Measurements from ENCODE around the gene ETFA.

Gene ETFA

GRCh38 chr15:76239786-76240185 is 71.5 kb downstream of the ETFA start:
- DNase-seq (ENCODE audit: extremely low spot score) = no peak
- ChIA-PET POLR2A (interaction anchor here (0.7 kb wide), 1 partner anchor 97 kb away, joined by 3 read pairs; the partner anchor contains the start of gene ISL2), CTCF (interaction anchor here (1.1 to 1.6 kb wide), 3 partner anchors 17 to 602 kb away, joined by 3 read pairs; no protein-coding TSS in a partner anchor)
- TF ChIP-seq CTCF (IDR thresholded peaks at IDR 0.05; ENCODE audit: control extremely low read depth, extremely low read depth, low read depth, missing control alignments) = no peak

GRCh38 chr15:76236350-76236749 is 74.9 kb downstream of the ETFA start:
- TF ChIP-seq CTCF (IDR thresholded peaks at IDR 0.05; ENCODE audit: control extremely low read depth, extremely low read depth, low read depth, missing control alignments) = no peak
- ChIA-PET POLR2A (no interaction called here), CTCF (interaction anchor here (0.9 to 2.4 kb wide), 16 partner anchors 8 to 110 kb away, joined by 3 to 10 read pairs (median 5); no protein-coding TSS in a partner anchor)
- no peak for DNase-seq (ENCODE audit: extremely low spot score)

GRCh38 chr15:76235186-76235826 is 76.0 kb downstream of the ETFA start:
- CTCF ChIA-PET = interaction anchor here (0.8 to 2.4 kb wide), 22 partner anchors 9 to 787 kb away, joined by 3 to 10 read pairs (median 4); partner anchors contain the start of gene ETFA
- DNase-seq (ENCODE audit: extremely low spot score) = peak; percentile 26
- POLR2A ChIA-PET = no interaction called here
- peak; percentile 34 for TF ChIP-seq CTCF (IDR thresholded peaks at IDR 0.05; ENCODE audit: control extremely low read depth, extremely low read depth, low read depth, missing control alignments)

GRCh38 chr15:76234337-76234889 is 76.9 kb downstream of the ETFA start:
- no peak for TF ChIP-seq CTCF (IDR thresholded peaks at IDR 0.05; ENCODE audit: control extremely low read depth, extremely low read depth, low read depth, missing control alignments)
- DNase-seq (ENCODE audit: extremely low spot score) = no peak
- ChIA-PET POLR2A (no interaction called here), CTCF (interaction anchor here (1.1 to 2.1 kb wide), 7 partner anchors 9 to 788 kb away, joined by 3 to 9 read pairs (median 6); no protein-coding TSS in a partner anchor)

GRCh38 chr15:76233921-76234320 is 77.3 kb downstream of the ETFA start:
- ChIA-PET POLR2A (no interaction called here), CTCF (interaction anchor here (1.1 kb wide), 1 partner anchor 35 kb away, joined by 3 read pairs; no protein-coding TSS in a partner anchor)
- no peak for DNase-seq (ENCODE audit: extremely low spot score)
- TF ChIP-seq CTCF (IDR thresholded peaks at IDR 0.05; ENCODE audit: control extremely low read depth, extremely low read depth, low read depth, missing control alignments) = no peak

- POLR2A ChIA-PET = no interaction called here
- no peak for TF ChIP-seq CTCF (IDR thresholded peaks at IDR 0.05; ENCODE audit: control extremely low read depth, extremely low read depth, low read depth, missing control alignments)
- CTCF ChIA-PET = interaction anchor here (0.6 to 2.4 kb wide), 3 partner anchors 8 to 58 kb away, joined by 3 to 6 read pairs (median 4); no protein-coding TSS in a partner anchor
- DNase-seq (ENCODE audit: extremely low spot score) = no peak
Observed at GRCh38 chr15:76229266-76229665, 82.0 kb downstream of the ETFA start.
